ENCODE results near the gene NFXL1.

NFXL1 gene

DNA sequence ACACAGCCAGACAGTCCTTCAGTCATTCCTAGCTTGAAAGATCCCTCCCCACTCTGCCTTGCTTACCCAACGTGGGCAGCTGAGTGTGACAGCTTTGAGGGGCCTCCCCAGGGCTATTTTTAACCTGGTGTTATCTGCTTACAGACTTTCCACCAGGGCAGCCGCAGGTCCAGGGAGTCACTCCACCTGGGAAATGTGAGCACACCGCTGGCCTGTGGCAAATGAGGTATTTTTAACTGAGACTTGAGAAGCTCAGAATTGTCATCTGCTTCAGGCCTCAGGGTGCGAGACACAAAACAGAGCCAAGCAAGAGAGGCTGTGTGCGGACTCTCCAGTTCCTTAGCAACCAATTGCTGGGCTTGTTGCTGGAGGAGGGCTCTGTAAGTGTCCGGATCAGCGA lies 89.5 kb downstream of the NFXL1 start:
- TF ChIP-seq, protein P1, sequence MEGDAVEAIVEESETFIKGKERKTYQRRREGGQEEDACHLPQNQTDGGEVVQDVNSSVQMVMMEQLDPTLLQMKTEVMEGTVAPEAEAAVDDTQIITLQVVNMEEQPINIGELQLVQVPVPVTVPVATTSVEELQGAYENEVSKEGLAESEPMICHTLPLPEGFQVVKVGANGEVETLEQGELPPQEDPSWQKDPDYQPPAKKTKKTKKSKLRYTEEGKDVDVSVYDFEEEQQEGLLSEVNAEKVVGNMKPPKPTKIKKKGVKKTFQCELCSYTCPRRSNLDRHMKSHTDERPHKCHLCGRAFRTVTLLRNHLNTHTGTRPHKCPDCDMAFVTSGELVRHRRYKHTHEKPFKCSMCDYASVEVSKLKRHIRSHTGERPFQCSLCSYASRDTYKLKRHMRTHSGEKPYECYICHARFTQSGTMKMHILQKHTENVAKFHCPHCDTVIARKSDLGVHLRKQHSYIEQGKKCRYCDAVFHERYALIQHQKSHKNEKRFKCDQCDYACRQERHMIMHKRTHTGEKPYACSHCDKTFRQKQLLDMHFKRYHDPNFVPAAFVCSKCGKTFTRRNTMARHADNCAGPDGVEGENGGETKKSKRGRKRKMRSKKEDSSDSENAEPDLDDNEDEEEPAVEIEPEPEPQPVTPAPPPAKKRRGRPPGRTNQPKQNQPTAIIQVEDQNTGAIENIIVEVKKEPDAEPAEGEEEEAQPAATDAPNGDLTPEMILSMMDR (IDR thresholded peaks at IDR 0.05; ENCODE audit: low read length, missing control alignments), result no peak
- no peak for DNase-seq (ENCODE audit: low read depth)
- no peak overlapping the region for H3K4me3 ChIP-seq (replicated peaks; ENCODE audit: low read depth, low read length)

DNA sequence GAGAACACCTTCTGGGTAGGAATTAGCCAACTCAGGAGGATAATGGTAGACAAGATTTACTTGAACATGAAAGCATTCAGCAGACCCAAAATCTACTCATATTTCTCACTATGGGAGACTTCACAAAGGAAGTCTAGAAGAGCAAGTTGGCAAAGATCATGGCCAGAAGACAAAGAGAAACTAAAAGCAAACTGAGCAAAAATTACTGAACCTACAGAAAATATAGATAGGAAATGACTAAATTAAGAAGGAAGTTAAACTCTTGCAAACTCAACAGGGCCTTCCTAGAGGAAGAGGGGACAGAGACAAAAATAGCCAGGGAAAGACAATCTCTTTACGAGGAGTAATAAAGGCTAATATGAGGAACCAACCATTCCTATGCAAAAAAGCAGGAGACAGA lies 95.2 kb downstream of the NFXL1 start:
- DNase-seq (ENCODE audit: low read depth), result no peak
- no peak overlapping the region for H3K4me3 ChIP-seq (replicated peaks; ENCODE audit: low read depth, low read length)
- TF ChIP-seq, protein P1 (IDR thresholded peaks at IDR 0.05; ENCODE audit: low read length, missing control alignments), result no peak

DNA sequence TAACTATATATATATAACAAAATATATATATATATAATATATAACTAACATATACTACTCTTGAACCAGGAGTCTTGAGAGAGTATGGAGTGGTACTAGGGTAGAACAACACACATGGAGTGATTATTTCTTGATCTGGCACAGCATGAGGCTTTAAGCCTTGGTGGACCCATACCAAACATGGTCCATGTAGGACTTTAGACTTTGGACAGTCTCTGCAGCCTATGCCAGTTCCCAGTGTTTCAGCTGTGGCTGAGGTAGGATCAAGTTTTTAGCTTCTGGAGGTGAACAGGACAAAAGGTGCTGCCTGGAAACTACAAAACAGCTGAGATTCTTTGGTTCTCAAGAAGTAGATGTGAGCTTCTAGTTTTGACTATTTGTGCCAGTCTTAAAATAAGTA lies 97.1 kb downstream of the NFXL1 start:
- DNase-seq (ENCODE audit: low read depth), result no peak
- no peak overlapping the region for H3K4me3 ChIP-seq (replicated peaks; ENCODE audit: low read depth, low read length)
- TF ChIP-seq, protein P1 (IDR thresholded peaks at IDR 0.05; ENCODE audit: low read length, missing control alignments), result no peak

DNA sequence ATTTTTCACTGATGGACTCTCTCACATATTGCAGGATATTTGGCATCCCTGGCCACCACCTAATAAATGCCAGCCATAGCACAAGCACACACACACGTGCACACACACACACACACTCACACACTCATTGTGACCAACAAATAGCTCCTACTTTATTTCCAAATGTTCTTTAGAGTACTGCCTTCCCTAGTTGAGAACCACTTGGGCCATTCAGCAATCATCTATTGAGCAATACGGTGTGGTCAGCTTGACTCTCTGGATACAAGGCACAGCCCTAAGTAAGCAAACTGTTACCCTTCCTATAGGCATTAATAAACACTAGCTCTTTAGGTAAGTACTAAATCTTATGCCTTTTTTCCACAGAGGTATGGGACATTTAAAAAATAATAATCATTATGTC lies 97.6 kb downstream of the NFXL1 start:
- TF ChIP-seq, protein P1 (IDR thresholded peaks at IDR 0.05; ENCODE audit: low read length, missing control alignments), result no peak
- no peak overlapping the region for H3K4me3 ChIP-seq (replicated peaks; ENCODE audit: low read depth, low read length)
- DNase-seq (ENCODE audit: low read depth), result no peak

DNA sequence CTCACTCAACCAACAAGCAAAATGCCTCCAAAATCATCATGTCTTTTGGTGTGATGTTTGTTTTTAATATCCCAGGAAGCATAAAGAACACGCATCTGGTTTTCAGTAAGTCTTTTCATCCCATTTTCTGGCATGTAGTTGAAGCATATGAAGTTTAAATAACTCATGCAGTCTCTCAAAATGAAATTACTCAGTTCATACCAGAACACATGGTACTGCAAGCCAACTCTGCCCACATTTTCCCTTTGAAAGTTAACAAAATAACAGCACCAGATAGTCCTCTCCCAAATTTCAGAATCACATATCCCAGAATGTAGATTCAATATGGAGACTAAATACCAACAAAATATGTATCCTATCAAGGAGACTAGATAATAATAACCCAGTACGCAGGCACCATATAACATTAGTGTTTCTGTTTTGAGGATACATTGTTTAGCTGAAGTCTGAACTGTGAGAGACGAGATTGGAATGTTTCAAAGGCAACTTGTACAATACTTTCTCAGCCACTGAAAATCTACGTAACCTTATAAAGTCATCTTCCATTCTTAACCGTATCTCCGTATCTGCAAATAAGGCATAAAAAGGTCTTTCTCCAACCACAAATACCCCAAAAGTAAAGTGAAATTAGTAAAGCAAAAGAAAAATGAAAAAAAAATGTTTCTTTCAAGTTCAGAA lies 99.6 kb downstream of the NFXL1 start:
- no peak overlapping the region for H3K4me3 ChIP-seq (replicated peaks; ENCODE audit: low read depth, low read length)
- TF ChIP-seq, protein P1 (IDR thresholded peaks at IDR 0.05; ENCODE audit: low read length, missing control alignments), result no peak
- DNase-seq (ENCODE audit: low read depth), result no peak

DNA sequence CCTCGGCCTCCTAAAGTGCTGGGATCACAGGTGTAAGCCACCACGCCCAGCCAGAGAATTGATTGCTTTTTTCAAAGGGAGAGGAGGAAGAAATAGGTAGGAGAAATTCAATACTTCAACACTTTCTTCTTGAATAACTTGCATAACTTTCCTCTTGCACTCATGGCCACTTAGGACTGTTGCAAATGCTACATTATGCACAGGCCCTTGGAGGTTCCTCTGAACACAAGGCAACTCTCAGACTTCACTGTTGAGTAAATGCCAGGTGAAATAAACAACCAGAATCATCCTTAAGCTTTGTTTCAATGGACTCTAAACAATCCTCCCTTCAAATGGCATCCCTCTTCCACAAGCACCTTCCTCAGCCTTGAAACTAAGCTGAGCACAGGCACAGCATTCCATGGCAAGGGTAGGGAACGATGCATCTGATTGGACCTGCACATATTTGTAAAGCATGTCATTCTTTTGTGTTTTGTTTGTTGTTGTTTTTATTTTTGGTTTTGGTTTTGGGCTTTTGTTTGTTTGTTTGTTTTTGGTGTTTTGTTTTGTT lies 104.7 kb downstream of the NFXL1 start:
- no peak for DNase-seq (ENCODE audit: low read depth)
- no peak overlapping the region for H3K4me3 ChIP-seq (replicated peaks; ENCODE audit: low read depth, low read length)
- TF ChIP-seq, protein P1 (IDR thresholded peaks at IDR 0.05; ENCODE audit: low read length, missing control alignments), result no peak

DNA sequence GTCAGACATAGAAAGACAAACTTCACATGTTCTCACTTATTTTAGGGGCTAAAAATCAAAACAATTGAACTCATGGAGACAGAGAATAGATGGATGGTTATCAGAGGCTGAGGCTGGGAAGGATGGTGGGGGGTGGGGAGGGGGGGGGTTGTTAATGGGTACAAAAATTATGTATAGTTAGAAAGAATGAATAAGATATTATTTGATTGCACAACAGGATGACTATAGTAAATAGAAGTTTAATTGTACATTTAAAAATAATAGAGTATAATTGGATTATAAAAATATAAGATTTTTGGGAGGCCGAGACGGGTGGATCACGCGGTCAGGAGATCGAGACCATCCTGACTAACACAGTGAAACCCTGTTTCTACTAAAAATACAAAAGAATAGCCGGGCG lies 109.8 kb downstream of the NFXL1 start:
- TF ChIP-seq, protein P1 (IDR thresholded peaks at IDR 0.05; ENCODE audit: low read length, missing control alignments), result no peak
- no peak overlapping the region for H3K4me3 ChIP-seq (replicated peaks; ENCODE audit: low read depth, low read length)
- no peak for DNase-seq (ENCODE audit: low read depth)

Data from fibroblast of pulmonary artery (primary cell).